CD8-positive, alpha-beta memory T cell (primary cell): ENCODE measurements around the gene SLFN14. TPM values are rescaled to one million over a fixed set of nuclear protein-coding genes. Genes with fewer than 3 reads are reported as not detected.

Experiments
- polyA plus RNA-seq: library from polyadenylated mRNA; unstranded; fragments of 300-500 nt; fragmentation: Illumina TruSeq; gene quantifications from one replicate; pipeline ENCODE4 v1.2.3, GENCODE V29; 2021
- total RNA-seq, 2 experiments: library from RNA; stranded (reverse); gene quantifications; one replicate each; pipeline ENCODE4 v1.2.3, GENCODE V29; 2021

The SLFN14 gene
- total and polyA plus RNA-seq, 3 experiments from 2014 or later: 0.13 to 0.16 (median 0.15) TPM

Other genes starting within 250 kb of the SLFN14 start
- gene SLFN11, start 187.2 kb downstream of the SLFN14 start, total RNA-seq: 10 to 100 TPM; 39.5 to 48.4 TPM
- gene SLFN11, start 187.2 kb downstream of the SLFN14 start, polyA plus RNA-seq: 17.0 TPM
- gene SLFN12, start 128.3 kb downstream of the SLFN14 start, total RNA-seq: 1 to 10 TPM; 7.4 to 7.9 TPM
- 2.5 TPM for gene SLFN12, start 128.3 kb downstream of the SLFN14 start, polyA plus RNA-seq
- 10 to 100 TPM; 23.0 to 24.4 TPM for gene SLFN13, start 112.1 kb downstream of the SLFN14 start, total RNA-seq
- 7.0 TPM for gene SLFN13, start 112.1 kb downstream of the SLFN14 start, polyA plus RNA-seq
- gene SLFN12L, start 23.1 kb downstream of the SLFN14 start, total RNA-seq: 10 to 100 TPM; 48.8 to 50.8 TPM
- 27.5 TPM for gene SLFN12L, start 23.1 kb downstream of the SLFN14 start, polyA plus RNA-seq
- gene PEX12, start 17.8 kb upstream of the SLFN14 start, total RNA-seq: 1 to 10 TPM; 8.3 to 8.5 TPM
- gene PEX12, start 17.8 kb upstream of the SLFN14 start, polyA plus RNA-seq: 2.0 TPM
- gene AP2B1, start 26.5 kb upstream of the SLFN14 start, total RNA-seq: 100 to 1,000 TPM; 163 to 178 TPM
- 67.9 TPM for gene AP2B1, start 26.5 kb upstream of the SLFN14 start, polyA plus RNA-seq
- gene RASL10B, start 170.8 kb upstream of the SLFN14 start, total RNA-seq: under 1 TPM; 0.79 to 0.80 TPM
- gene RASL10B, start 170.8 kb upstream of the SLFN14 start, polyA plus RNA-seq: 0.12 TPM
- gene GAS2L2, start 192.4 kb upstream of the SLFN14 start, total RNA-seq: under 1 TPM in 1 of 2 experiments, not detected in 1; 0.07 TPM
- not detected for gene GAS2L2, start 192.4 kb upstream of the SLFN14 start, polyA plus RNA-seq
- not detected for gene C17orf50, start 200.1 kb upstream of the SLFN14 start, total RNA-seq
- gene C17orf50, start 200.1 kb upstream of the SLFN14 start, polyA plus RNA-seq: not detected
- gene MMP28, start 234.8 kb upstream of the SLFN14 start, total RNA-seq: not detected
- not detected for gene MMP28, start 234.8 kb upstream of the SLFN14 start, polyA plus RNA-seq
- gene TAF15, start 248.7 kb upstream of the SLFN14 start, total RNA-seq: 100 to 1,000 TPM; 274 to 291 TPM
- gene TAF15, start 248.7 kb upstream of the SLFN14 start, polyA plus RNA-seq: 21.5 TPM